Aorta (tissue), 5 donors: Measurements from ENCODE around the gene ATXN7L3. TPM values are rescaled to one million over a fixed set of nuclear protein-coding genes. Genes with fewer than 3 reads are reported as not detected.

Experiments
- ATAC-seq: fragments of 200-7000 bp; cut with Tn5 transposase; one replicate; pipeline ENCODE4 v1.9.1; 2022; ENCODE audit warnings: moderate library complexity; ENCODE audit not compliant: low FRiP score
- DNase-seq, 2 donors: peaks; one replicate each; pipeline ENCODE4 v3.0.0-alpha.2; 2020
- H3K27ac ChIP-seq, 2 donors: one replicate each; pipeline ENCODE4 v1.5.1; 2013; ENCODE audit warnings: low read length in 2 of 2, mild to moderate bottlenecking in 2 of 2, moderate library complexity in 2 of 2, control low read depth in 1 of 2, inconsistent platforms in 1 of 2, low read depth in 1 of 2
- H3K27me3 ChIP-seq, 2 donors: one replicate each; pipeline ENCODE4 v1.6.1; 2013; ENCODE audit warnings: control low read depth in 1 of 2, low read length in 1 of 2, mild to moderate bottlenecking in 1 of 2, moderate library complexity in 1 of 2; ENCODE audit not compliant: insufficient read depth in 2 of 2, control insufficient read depth in 1 of 2
- H3K36me3 ChIP-seq, 2 donors: one replicate each; pipeline ENCODE4 v1.6.1; 2013; ENCODE audit warnings: control low read depth in 1 of 2, low read length in 1 of 2, mild to moderate bottlenecking in 1 of 2; ENCODE audit not compliant: insufficient read depth in 2 of 2, control insufficient read depth in 1 of 2
- H3K4me1 ChIP-seq, 2 donors: one replicate each; pipeline ENCODE4 v1.6.1; 2013; ENCODE audit warnings: low read length in 2 of 2, control low read depth in 1 of 2, mild to moderate bottlenecking in 1 of 2, moderate library complexity in 1 of 2; ENCODE audit not compliant: insufficient read depth in 2 of 2, control insufficient read depth in 1 of 2
- H3K4me3 ChIP-seq, 2 donors: one replicate each; pipeline ENCODE4 v1.5.1; 2013; ENCODE audit warnings: low read length in 2 of 2, control low read depth in 1 of 2, mild to moderate bottlenecking in 1 of 2
- H3K9me3 ChIP-seq: one replicate; pipeline ENCODE4 v1.6.1; 2013; ENCODE audit warnings: mild to moderate bottlenecking, low read length; ENCODE audit not compliant: control insufficient read depth
- WGBS, 2 donors: extraction: QIAGEN DNeasy Blood & Tissue Kit; methylation state at CpG; one replicate each; pipeline ENCODE4 v1.1.7; 2013; 5-methylcytosine and 5-hydroxymethylcytosine counted together
- intact Hi-C, 2 donors: fragments of 100-400 bp; cut with DNase I; formaldehyde crosslinking; loops; one replicate each; pipeline versions ENCODE4 v1.14.2 to v1.15.0; 2022
- polyA plus RNA-seq, 2 donors: library from polyadenylated mRNA; stranded (reverse); fragments of 200-250 nt; gene quantifications; one replicate each; pipeline ENCODE4 v1.2.3, GENCODE V29; 2013
- total RNA-seq, 2 donors: library from RNA; stranded (reverse); fragmentation: NEBNext Ultra II Directional; extraction: Animal tissue kit (Norgen Biotek cat#: 25700); gene quantifications; one replicate each; pipeline ENCODE4 v1.2.1, GENCODE V29; 2021
- donor health status: healthy with polysubstance abuse.
- donor health status: Bipolar disorder and iron deficiency.
- donor health status: DM: no; HTN: no; CAD: no.
- donor health status: DM: no; HTN: no; CAD: no.
- donor health status: DM: yes; HTN: yes; CAD: no.

ATXN7L3 gene
- total and polyA plus RNA-seq, 4 donors, result 18.7 to 67.5 (median 49.3) TPM

- Histone ChIP-seq H3K27me3 (no peaks in the 10 kb centered on the region), H3K36me3 (peaks cover 0 to 5% of the 10 kb centered on the region in 2 donors), H3K4me3 (no peak overlapping the region), H3K4me1 (no peaks in the 10 kb centered on the region), H3K9me3 (no peaks in the 10 kb centered on the region), H3K27ac (no peak overlapping the region)
- DNase-seq, result no peak
- intact Hi-C loops, result no loop called here
- no peak for ATAC-seq
- 71 to 81% methylated on average over 6 of the region's 6 CpGs for WGBS, 2 donors
Observed at GRCh38 chr17:44206825-44207155, 7.1 kb upstream of the ATXN7L3 start.

GRCh38 chr17:44205962-44206824 lies 6.5 kb upstream of the ATXN7L3 start:
- Histone ChIP-seq H3K27ac (no peak overlapping the region), H3K36me3 (peaks cover 0 to 5% of the 10 kb centered on the region in 2 donors), H3K4me1 (no peaks in the 10 kb centered on the region), H3K4me3 (no peak overlapping the region), H3K27me3 (no peaks in the 10 kb centered on the region), H3K9me3 (no peaks in the 10 kb centered on the region)
- WGBS, 2 donors, result 34 to 43% methylated on average over 13 of the region's 13 CpGs
- intact Hi-C loops, result no loop called here
- ATAC-seq (no peak), DNase-seq (no peak)

GRCh38 chr17:44204441-44204882 lies 4.8 kb upstream of the ATXN7L3 start:
- Histone ChIP-seq H3K4me1 (no peaks in the 10 kb centered on the region), H3K36me3 (peaks cover 0 to 3% of the 10 kb centered on the region in 2 donors), H3K4me3 (no peak overlapping the region), H3K27ac (no peak overlapping the region), H3K27me3 (no peaks in the 10 kb centered on the region), H3K9me3 (no peaks in the 10 kb centered on the region)
- ATAC-seq (no peak), DNase-seq (peak in 1 of 2 donors; percentile 75)
- WGBS, 2 donors, result 71 to 73% methylated on average over 5 of the region's 5 CpGs
- intact Hi-C loops, result no loop called here

- ATAC-seq (no peak), DNase-seq (no peak)
- Histone ChIP-seq H3K27ac (no peak overlapping the region), H3K9me3 (no peaks in the 10 kb centered on the region), H3K4me1 (no peaks in the 10 kb centered on the region), H3K27me3 (no peaks in the 10 kb centered on the region), H3K4me3 (no peak overlapping the region), H3K36me3 (peaks cover 0 to 2% of the 10 kb centered on the region in 2 donors)
- WGBS, 2 donors, result 51 to 56% methylated on average over 9 of the region's 9 CpGs
- intact Hi-C loops, result no loop called here
Observed at GRCh38 chr17:44203731-44204440, 4.2 kb upstream of the ATXN7L3 start.

GRCh38 chr17:44202756-44203155 lies 3.1 kb upstream of the ATXN7L3 start:
- DNase-seq, result no peak

GRCh38 chr17:44200478-44201155 lies 933 bp upstream of the ATXN7L3 start:
- Histone ChIP-seq H3K9me3 (no peaks in the 10 kb centered on the region), H3K27ac (peak overlapping the region; percentile 76 to 80), H3K4me3 (peak overlapping the region; percentile 66 to 77), H3K27me3 (no peaks in the 10 kb centered on the region), H3K36me3 (no peaks in the 10 kb centered on the region), H3K4me1 (no peaks in the 10 kb centered on the region)
- WGBS, 2 donors, result 4 to 6% methylated on average over 18 to 36 of the region's 36 CpGs
- DNase-seq (peak in 1 of 2 donors; percentile 65), ATAC-seq (no peak)
- intact Hi-C loops, result loop anchor here in 1 of 2 donors (2.0 kb wide), 1 partner anchor 18 kb away; the partner anchor contains the start of gene UBTF

More at GRCh38 chr17:44202756-44203155, 3.1 kb upstream of the ATXN7L3 start:
- Histone ChIP-seq H3K36me3 (peaks cover 0 to 2% of the 10 kb centered on the region in 2 donors), H3K9me3 (no peaks in the 10 kb centered on the region), H3K27me3 (no peaks in the 10 kb centered on the region), H3K4me1 (no peaks in the 10 kb centered on the region), H3K27ac (no peak overlapping the region), H3K4me3 (no peak overlapping the region)
- no peak for ATAC-seq
- WGBS, 2 donors, result 88% methylated on average over 4 of the region's 4 CpGs
- intact Hi-C loops, result no loop called here

GRCh38 chr17:44198721-44199552 lies 747 bp downstream of the ATXN7L3 start:
- intact Hi-C loops, result no loop called here
- Histone ChIP-seq H3K27me3 (no peaks in the 10 kb centered on the region), H3K36me3 (peaks cover 0 to 2% of the 10 kb centered on the region in 2 donors), H3K27ac (peak overlapping the region; percentile 73 to 84), H3K4me1 (no peaks in the 10 kb centered on the region), H3K9me3 (no peaks in the 10 kb centered on the region), H3K4me3 (peak overlapping the region; percentile 92 to 99)
- DNase-seq (peak; percentile 77 to 86), ATAC-seq (peak; percentile 41)
- WGBS, 2 donors, result 1% methylated on average over 40 to 68 of the region's 68 CpGs
